T47D (cell line): Measurements from ENCODE around the gene CDKAL1.
A peak's percentile ranks its signal among the peaks of the same experiment; 100 is the strongest.

Source experiments
- DNase-seq, 2 experiments: peaks; one replicate each; pipeline versions ENCODE4 v3.0.0 to v3.0.0-alpha.2; 2011 to 2012; ENCODE audit warnings: low read depth in 1 of 2, low spot score in 1 of 2
- JUND ChIP-seq: IDR thresholded peaks from 2 replicates; pipeline ENCODE4 v1.6.1; 2012; ENCODE audit warnings: low read depth
- in situ Hi-C: cut with HindIII; loops from 2 replicates; pipeline ENCODE4 v1.10.0; 2016; ENCODE audit warnings: low sequenced_read_pairs, low pct_unique_long_range_greater_than_20kb

The CDKAL1 gene

GRCh38 chr6:20660534-20660933 lies 126.3 kb downstream of the CDKAL1 start:
- DNase-seq, result peak in 1 of 2 experiments; percentile 54
- in situ Hi-C loops, result no loop called here

GRCh38 chr6:20661721-20662120 lies 127.5 kb downstream of the CDKAL1 start:
- TF ChIP-seq JUND, result no peak
- in situ Hi-C loops, result no loop called here
- DNase-seq, result peak in 1 of 2 experiments; percentile 5

More at GRCh38 chr6:20660534-20660933, 126.3 kb downstream of the CDKAL1 start:
- no peak for TF ChIP-seq JUND

DNA sequence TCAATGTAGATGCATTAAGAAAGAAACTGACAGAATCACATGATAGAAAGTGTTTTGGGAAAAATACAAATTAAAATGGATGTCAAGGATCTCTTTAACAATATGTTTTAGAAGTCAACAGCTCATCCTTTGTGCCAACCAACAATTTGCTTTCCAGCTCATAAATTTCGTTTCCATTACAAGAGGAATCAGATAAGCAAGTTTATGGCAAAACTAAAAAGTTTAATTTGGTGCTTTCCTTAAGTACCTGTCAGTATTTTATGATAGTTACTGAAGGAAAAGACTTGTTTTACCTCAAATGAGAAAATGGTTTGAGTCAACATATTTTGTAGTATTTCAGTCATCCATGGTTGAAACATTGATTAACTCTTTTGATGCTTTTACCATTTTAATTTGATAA lies 130.0 kb downstream of the CDKAL1 start:
- in situ Hi-C loops, result no loop called here
- no peak for TF ChIP-seq JUND
- no peak for DNase-seq

DNA sequence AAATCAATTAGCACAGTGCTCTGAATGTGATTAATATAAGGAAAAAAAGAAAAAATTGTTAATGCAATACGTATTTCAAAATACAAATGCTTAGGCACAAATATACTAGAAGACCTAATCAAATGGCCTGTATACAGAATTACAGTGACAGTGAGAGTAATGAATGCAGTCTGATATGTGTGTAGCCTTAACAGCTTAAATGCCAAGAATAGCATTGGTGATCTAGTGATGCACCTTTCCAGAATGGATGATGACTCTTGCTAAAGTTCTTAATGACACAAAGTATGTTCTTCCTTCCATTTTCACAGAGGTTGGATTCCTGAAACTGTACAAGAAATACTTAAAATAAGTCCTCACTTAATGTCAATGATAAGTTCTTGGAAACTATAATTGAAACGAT lies 131.0 kb downstream of the CDKAL1 start:
- in situ Hi-C loops, result no loop called here
- TF ChIP-seq JUND, result no peak
- DNase-seq, result no peak

- in situ Hi-C loops, result no loop called here
- DNase-seq, result no peak
Measured at GRCh38 chr6:20669571-20670314, 135.5 kb downstream of the CDKAL1 start.

GRCh38 chr6:20670750-20671149 lies 136.5 kb downstream of the CDKAL1 start:
- no peak for TF ChIP-seq JUND
- no peak for DNase-seq
- in situ Hi-C loops, result no loop called here

More at GRCh38 chr6:20669571-20670314, 135.5 kb downstream of the CDKAL1 start:
- no peak for TF ChIP-seq JUND

DNA sequence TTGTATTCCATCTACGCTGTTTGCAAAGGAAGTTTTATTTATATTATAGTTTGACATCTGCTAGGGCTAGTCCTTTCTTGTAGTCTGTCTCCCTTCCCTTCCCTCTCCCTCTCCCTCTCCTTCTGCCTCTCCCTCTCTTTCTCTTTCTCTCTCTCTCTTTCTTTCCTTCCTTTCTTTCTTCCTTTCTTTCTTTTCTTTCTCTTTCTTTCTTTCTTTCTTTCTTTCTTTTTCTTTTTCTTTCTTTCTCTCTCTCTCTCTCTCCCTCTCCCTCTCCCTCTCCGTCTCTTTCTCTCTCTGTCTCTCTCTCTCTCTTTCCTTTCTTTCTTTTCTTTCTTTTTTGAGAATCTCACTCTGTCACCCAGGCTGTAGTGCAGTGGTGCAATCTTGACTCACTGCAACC lies 137.8 kb downstream of the CDKAL1 start:
- in situ Hi-C loops, result no loop called here

DNA sequence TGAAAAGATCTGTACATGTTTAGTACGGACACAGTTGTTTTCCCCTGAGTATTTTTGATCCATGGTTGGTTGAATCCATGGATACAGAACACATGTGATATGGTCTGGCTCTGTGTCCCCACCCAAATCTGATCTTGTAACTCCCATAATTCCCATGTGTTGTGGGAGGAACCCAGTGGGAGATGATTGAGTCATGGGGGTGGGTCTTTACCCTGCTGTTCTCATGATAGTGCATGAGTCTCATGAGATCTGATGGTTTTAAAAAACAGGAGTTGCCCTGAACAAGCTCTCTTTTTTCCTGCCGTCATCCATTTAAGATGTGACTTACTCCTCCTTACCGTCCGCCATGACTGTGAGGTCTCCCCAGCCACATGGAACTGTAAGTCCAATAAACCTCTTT lies 139.2 kb downstream of the CDKAL1 start:
- in situ Hi-C loops, result no loop called here
- no peak for DNase-seq
- no peak for TF ChIP-seq JUND

More for the DNA sequence above, 137.8 kb downstream of the CDKAL1 start:
- DNase-seq, result no peak
- no peak for TF ChIP-seq JUND

DNA sequence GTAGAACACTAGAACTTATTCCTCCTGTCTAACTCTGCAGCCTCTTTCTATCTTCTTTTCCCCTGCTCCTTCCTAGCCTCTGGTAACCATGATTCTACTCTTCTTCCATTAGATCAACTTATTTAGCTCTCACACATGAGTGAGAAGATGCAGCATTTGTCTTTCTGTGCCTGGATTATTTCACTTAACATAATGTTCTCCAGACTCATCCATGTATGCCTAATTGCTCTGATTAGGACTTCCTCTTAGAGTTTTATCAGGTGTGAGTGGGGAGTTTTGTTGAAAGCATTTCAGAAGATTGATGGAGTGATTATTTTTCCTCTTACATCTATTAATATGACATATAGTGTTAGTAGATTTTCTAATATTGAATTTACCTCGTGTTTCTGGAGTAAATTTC lies 140.4 kb downstream of the CDKAL1 start:
- no peak for DNase-seq
- in situ Hi-C loops, result no loop called here
- no peak for TF ChIP-seq JUND

GRCh38 chr6:20678831-20679352 lies 144.6 kb downstream of the CDKAL1 start:
- TF ChIP-seq JUND, result no peak
- no peak for DNase-seq
- in situ Hi-C loops, result no loop called here

- DNase-seq, result no peak
- TF ChIP-seq JUND, result no peak
- in situ Hi-C loops, result no loop called here
Measured at GRCh38 chr6:20680697-20681165, 146.5 kb downstream of the CDKAL1 start.

DNA sequence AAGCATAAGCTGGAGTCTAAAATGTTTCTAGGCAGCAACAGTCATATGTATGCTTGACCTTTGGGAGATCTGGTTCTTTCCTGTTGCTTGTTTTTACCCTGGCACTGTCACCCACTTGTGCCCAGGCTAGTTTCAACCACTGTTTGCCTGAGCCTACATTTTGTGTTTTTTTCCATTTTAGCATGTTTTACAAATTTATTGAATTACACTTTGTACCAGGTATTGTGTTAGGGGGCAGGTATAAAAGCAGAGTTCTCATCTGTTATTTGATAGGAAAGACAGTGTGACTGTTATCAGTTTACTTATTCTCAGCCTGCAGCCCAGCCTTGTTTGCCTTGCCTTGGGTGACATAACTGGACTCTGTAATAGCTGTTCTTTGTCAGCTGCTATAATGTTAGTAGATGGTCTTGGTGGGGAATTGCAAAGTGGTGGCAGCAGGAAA lies 147.0 kb downstream of the CDKAL1 start:
- DNase-seq, result no peak
- in situ Hi-C loops, result no loop called here
- TF ChIP-seq JUND, result no peak

- no peak for DNase-seq
- in situ Hi-C loops, result no loop called here
- no peak for TF ChIP-seq JUND
Measured at GRCh38 chr6:20684474-20684873, 150.2 kb downstream of the CDKAL1 start.
